ENCODE results near the gene GPR78.

- no peak for TF ChIP-seq EZH2 (IDR thresholded peaks at IDR 0.05)
- TF ChIP-seq FOXP2 (optimal IDR thresholded peaks at IDR 0.05; ENCODE audit: control extremely low read depth, extremely low read length, insufficient read depth), result no peak
- TF ChIP-seq POLR2AphosphoS5 (IDR thresholded peaks at IDR 0.05; ENCODE audit: borderline replicate concordance, low read depth, low read length), result no peak
Observed at GRCh38 chr4:8585186-8585585, 5.0 kb downstream of the GPR78 start.
